Rectal smooth muscle tissue (tissue), 1 donor: ENCODE results near the gene NID1.
A peak's percentile ranks its signal among the peaks of the same experiment; 100 is the strongest.
"Not testable (repeated sequence)": the region's sequence is repeated elsewhere in the genome, so short reads cannot be mapped to it uniquely, and the experiment has no call there.

ENCODE experiments used
- H3K27ac ChIP-seq: one replicate; pipeline ENCODE4 v1.7.0; 2013; ENCODE audit warnings: low read depth, low read length, inconsistent platforms
- H3K27me3 ChIP-seq: one replicate; pipeline ENCODE4 v1.7.0; 2013; ENCODE audit warnings: low read length; ENCODE audit not compliant: control insufficient read depth, insufficient read depth
- H3K36me3 ChIP-seq: one replicate; pipeline ENCODE4 v1.7.0; 2013; ENCODE audit warnings: low read length; ENCODE audit not compliant: control insufficient read depth, insufficient read depth
- H3K4me1 ChIP-seq: one replicate; pipeline ENCODE4 v1.7.0; 2013; ENCODE audit warnings: low read length; ENCODE audit not compliant: control insufficient read depth, insufficient read depth
- H3K4me3 ChIP-seq: one replicate; pipeline ENCODE4 v1.7.0; 2013; ENCODE audit warnings: low read length
- H3K9ac ChIP-seq: one replicate; pipeline ENCODE4 v1.7.0; 2013; ENCODE audit warnings: low read length

The NID1 gene

DNA sequence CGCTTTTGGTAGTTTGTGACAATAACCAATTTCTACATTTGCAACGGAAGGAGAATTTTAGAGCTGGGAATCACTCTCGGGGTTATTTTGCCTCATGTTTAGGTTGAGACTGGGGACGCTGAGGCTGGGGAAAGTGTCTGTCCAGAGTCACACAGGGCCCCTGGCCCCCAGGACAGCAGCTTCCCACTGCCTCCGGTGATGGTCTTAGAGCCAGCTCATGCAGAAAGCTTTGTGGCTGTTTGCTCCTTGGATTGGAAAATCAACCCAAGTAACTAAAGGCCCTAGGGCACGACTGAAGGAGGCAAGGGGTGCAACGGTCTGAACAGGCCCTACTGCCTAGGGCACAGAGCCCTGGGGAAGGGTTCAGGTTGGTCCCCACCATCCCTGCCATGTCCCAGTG lies 72.0 kb downstream of the NID1 start:
- no peaks in the 10 kb centered on the region for H3K27me3 ChIP-seq
- H3K27ac ChIP-seq, result no peak overlapping the region
- H3K9ac ChIP-seq, result no peak overlapping the region
- no peak overlapping the region for H3K4me3 ChIP-seq
- H3K36me3 ChIP-seq, result peaks cover 27% of the 10 kb centered on the region
- H3K4me1 ChIP-seq, result no peaks in the 10 kb centered on the region

- no peak overlapping the region for H3K4me3 ChIP-seq
- H3K36me3 ChIP-seq, result peaks cover 27% of the 10 kb centered on the region
- H3K4me1 ChIP-seq, result no peaks in the 10 kb centered on the region
- H3K27me3 ChIP-seq, result no peaks in the 10 kb centered on the region
- H3K9ac ChIP-seq, result no peak overlapping the region
- H3K27ac ChIP-seq, result no peak overlapping the region
Observed at GRCh38 chr1:235992346-235992745, 72.5 kb downstream of the NID1 start.

- H3K4me3 ChIP-seq, result no peak overlapping the region
- peaks cover 22% of the 10 kb centered on the region for H3K36me3 ChIP-seq
- no peaks in the 10 kb centered on the region for H3K4me1 ChIP-seq
- no peak overlapping the region for H3K9ac ChIP-seq
- H3K27me3 ChIP-seq, result no peaks in the 10 kb centered on the region
- no peak overlapping the region for H3K27ac ChIP-seq
Observed at GRCh38 chr1:235990330-235990795, 74.5 kb downstream of the NID1 start.

- H3K36me3 ChIP-seq, result peaks cover 25% of the 10 kb centered on the region
- H3K27me3 ChIP-seq, result no peaks in the 10 kb centered on the region
- H3K4me3 ChIP-seq, result no peak overlapping the region
- no peak overlapping the region for H3K9ac ChIP-seq
- peaks cover 4% of the 10 kb centered on the region for H3K4me1 ChIP-seq
- H3K27ac ChIP-seq, result no peak overlapping the region
Observed at GRCh38 chr1:235989105-235989504, 75.8 kb downstream of the NID1 start.

DNA sequence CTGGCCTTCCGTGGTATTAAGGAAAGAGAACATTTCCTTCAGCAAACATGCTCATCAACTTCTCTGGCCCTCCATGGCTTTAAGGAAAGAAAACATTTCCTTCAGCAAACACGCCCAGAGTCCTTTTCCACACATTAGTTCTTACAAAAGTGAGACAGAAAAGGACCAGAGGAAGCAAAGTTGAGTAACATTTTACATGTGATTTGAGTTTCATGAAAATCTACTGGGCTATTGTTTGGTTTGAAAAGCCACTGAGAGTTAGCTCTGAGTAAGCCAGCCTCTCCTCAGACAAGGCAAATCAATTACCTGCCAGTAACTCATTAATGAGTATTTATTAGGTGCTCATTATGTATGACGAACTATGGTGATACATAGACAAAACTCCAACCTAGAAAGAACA lies 78.0 kb downstream of the NID1 start:
- Histone ChIP-seq H3K27me3 (no peaks in the 10 kb centered on the region), H3K9ac (no peak overlapping the region), H3K4me3 (no peak overlapping the region), H3K27ac (peak overlapping the region; percentile 41), H3K36me3 (peaks cover 21% of the 10 kb centered on the region), H3K4me1 (peaks cover 6% of the 10 kb centered on the region)

GRCh38 chr1:235984041-235984825 lies 80.7 kb downstream of the NID1 start:
- H3K4me3 ChIP-seq, result no peak overlapping the region
- no peak overlapping the region for H3K9ac ChIP-seq
- peaks cover 6% of the 10 kb centered on the region for H3K4me1 ChIP-seq
- H3K27me3 ChIP-seq, result no peaks in the 10 kb centered on the region
- H3K36me3 ChIP-seq, result peaks cover 29% of the 10 kb centered on the region
- H3K27ac ChIP-seq, result peak overlapping the region; percentile 46

DNA sequence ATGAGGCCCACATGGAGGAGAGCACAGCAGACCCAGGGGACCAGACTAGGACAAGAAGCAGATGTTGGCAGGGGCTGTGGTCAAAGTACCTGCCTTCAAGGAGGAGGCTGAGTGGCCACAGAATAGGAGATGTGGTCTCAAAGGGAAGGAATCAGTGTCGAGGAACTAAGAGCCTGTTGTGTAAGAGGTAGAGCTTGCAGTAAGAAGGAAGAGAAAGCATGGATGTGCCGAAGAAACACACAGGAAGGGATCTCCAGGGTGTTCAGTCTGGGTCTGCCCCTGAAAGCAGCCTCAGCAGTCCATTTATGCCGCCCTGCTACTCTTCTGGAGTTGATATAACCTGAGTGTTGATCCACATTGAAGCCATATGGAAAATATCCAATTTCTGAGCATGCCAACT lies 83.9 kb downstream of the NID1 start:
- Histone ChIP-seq H3K27me3 (no peaks in the 10 kb centered on the region), H3K36me3 (peaks cover 38% of the 10 kb centered on the region), H3K4me3 (no peak overlapping the region), H3K9ac (no peak overlapping the region), H3K27ac (no peak overlapping the region), H3K4me1 (peaks cover 6% of the 10 kb centered on the region)

DNA sequence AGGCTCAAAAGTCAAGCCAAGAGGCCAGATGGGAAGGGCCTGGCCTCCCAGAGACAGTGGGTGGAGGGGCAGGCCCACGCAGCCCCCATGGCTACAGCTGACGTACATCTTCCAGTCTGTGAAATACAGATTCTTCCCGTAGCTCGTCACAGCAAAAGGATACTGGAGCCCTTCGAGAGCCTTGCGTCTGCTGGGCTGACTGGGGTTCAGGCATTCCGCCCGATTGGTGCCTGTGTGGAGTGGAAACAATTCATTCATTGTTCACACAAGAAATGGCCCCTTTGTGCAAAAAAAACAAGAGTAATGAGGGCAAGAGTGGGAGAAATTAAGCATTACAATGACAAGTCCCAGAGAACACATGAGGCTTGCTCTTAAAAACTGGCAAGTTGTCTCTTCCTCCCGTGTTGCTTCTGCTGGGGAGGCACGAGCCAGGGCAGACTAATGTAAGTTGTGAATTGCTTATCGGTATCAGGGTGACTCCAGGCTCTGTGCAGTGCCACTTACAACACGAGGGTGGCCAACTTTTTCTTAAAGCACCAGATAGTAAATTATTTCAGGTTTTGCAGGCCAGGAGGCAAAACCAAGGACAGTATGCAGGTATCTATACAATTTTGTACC lies 85.1 kb downstream of the NID1 start:
- Histone ChIP-seq H3K27ac (peak overlapping the region; percentile 38), H3K27me3 (no peaks in the 10 kb centered on the region), H3K36me3 (peaks cover 35% of the 10 kb centered on the region), H3K9ac (no peak overlapping the region), H3K4me1 (peaks cover 6% of the 10 kb centered on the region), H3K4me3 (no peak overlapping the region)

DNA sequence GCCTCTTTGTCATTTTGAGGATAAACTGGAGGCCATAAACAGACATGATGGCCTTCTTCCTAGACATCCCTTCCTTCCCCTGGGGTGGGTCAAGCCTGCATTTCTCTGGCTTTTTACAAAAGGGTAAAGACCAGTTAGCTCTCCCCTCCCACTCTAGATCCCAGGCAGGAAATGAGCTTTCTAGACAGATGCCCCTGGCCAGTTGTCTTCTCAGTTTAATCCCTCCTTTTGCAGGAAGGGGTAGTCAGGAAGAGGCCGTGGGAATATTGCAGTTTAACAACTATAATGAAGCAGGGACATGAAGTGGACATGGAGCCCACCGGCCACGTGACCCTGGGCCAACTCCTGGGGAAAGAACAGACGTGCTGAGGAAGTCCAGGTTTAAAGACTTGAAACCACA lies 85.7 kb downstream of the NID1 start:
- Histone ChIP-seq H3K27ac (peak overlapping the region; percentile 38), H3K36me3 (peaks cover 35% of the 10 kb centered on the region), H3K4me1 (peaks cover 3% of the 10 kb centered on the region), H3K4me3 (no peak overlapping the region), H3K9ac (no peak overlapping the region), H3K27me3 (no peaks in the 10 kb centered on the region)

- Histone ChIP-seq H3K4me3 (no peak overlapping the region), H3K27me3 (no peaks in the 10 kb centered on the region), H3K27ac (no peak overlapping the region), H3K9ac (no peak overlapping the region), H3K4me1 (peaks cover 10% of the 10 kb centered on the region), H3K36me3 (peaks cover 30% of the 10 kb centered on the region)
Observed at GRCh38 chr1:235976490-235976889, 88.4 kb downstream of the NID1 start.

DNA sequence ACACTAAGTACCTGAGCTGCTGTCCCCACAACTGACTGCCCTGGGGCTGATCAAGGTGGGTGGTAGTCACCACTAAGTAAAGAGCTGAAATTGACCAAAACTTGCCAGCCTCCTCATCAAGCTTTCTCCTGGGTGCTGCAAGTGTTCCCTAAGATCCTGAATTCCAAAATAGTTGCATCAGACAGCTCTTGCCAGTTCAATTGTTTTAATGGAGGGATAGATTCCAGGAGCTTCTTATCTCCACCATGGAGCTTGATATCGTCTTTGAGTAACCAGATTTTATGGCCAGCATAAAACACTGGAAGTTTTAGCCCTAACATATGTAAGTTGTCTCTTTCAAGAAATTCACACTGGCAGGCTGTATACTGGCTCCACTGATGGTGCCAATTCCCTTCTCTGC lies 90.3 kb downstream of the NID1 start:
- Histone ChIP-seq H3K36me3 (peaks cover 13% of the 10 kb centered on the region), H3K9ac (no peak overlapping the region), H3K27me3 (no peaks in the 10 kb centered on the region), H3K4me3 (no peak overlapping the region), H3K27ac (no peak overlapping the region), H3K4me1 (peaks cover 14% of the 10 kb centered on the region)

- H3K27me3 ChIP-seq, H3K36me3 ChIP-seq, H3K4me3 ChIP-seq: not testable (repeated sequence)
- Histone ChIP-seq H3K4me1 (peaks cover 14% of the 10 kb centered on the region), H3K9ac (peak overlapping the region; percentile 32), H3K27ac (peak overlapping the region; percentile 95)
Observed at GRCh38 chr1:235972691-235973090, 92.2 kb downstream of the NID1 start.

- peak overlapping the region; percentile 95 for H3K27ac ChIP-seq
- peak overlapping the region; percentile 32 for H3K9ac ChIP-seq
- peaks cover 14% of the 10 kb centered on the region for H3K4me1 ChIP-seq
- peak overlapping the region; percentile 68 for H3K4me3 ChIP-seq
- H3K27me3 ChIP-seq, result no peaks in the 10 kb centered on the region
- H3K36me3 ChIP-seq, result no peaks in the 10 kb centered on the region
Observed at GRCh38 chr1:235972311-235972689, 92.6 kb downstream of the NID1 start.
